Mucosa of descending colon (tissue), 3 donors: ENCODE measurements around the gene LIPF. TPM values are rescaled to one million over a fixed set of nuclear protein-coding genes. Genes with fewer than 3 reads are reported as not detected.

Experiments used
- ATAC-seq: fragments of 200-7000 bp; cut with Tn5 transposase; one replicate; pipeline ENCODE4 v1.9.1; 2020; ENCODE audit warnings: mild to moderate bottlenecking, moderate library complexity
- DNase-seq, 3 donors: peaks; one replicate each; pipeline ENCODE4 v3.0.0-alpha.2; 2020
- H3K36me3 ChIP-seq: fragments of 200-600 bp; one replicate; pipeline ENCODE4 v1.8.0; 2021; ENCODE audit warnings: low read depth, mild to moderate bottlenecking
- H3K4me1 ChIP-seq: fragments of 200-600 bp; one replicate; pipeline ENCODE4 v1.8.0; 2021; ENCODE audit warnings: low read depth, mild to moderate bottlenecking
- H3K4me3 ChIP-seq: fragments of 200-600 bp; one replicate; pipeline ENCODE4 v1.8.0; 2021; ENCODE audit warnings: mild to moderate bottlenecking
- H3K9me3 ChIP-seq: fragments of 200-600 bp; one replicate; pipeline ENCODE4 v1.8.0; 2021; ENCODE audit warnings: mild to moderate bottlenecking
- intact Hi-C, 2 donors: fragments of 100-400 bp; cut with DNase I in 1 of 2; cut with micrococcal nuclease in 1 of 2; formaldehyde crosslinking; loops; one replicate each; pipeline versions ENCODE4 v1.11.0 to v1.11.1; 2022; cut with DNase I, micrococcal nuclease
- total RNA-seq, 3 donors: library from RNA; stranded (reverse); fragmentation: NEBNext Ultra II Directional in 2 of 3; extraction: Animal tissue kit (Norgen Biotek cat#: 25700) in 2 of 3; gene quantifications; one replicate each; pipeline versions ENCODE4 v1.2.1 to v1.2.4, GENCODE V29; 2021 to 2023
- TF ChIP-seq, protein P1 (sequence below): fragments of 200-600 bp; IDR thresholded peaks from one replicate; pipeline ENCODE4 v1.8.0; 2022; ENCODE audit warnings: antibody characterized with exemption, mild to moderate bottlenecking
- donor health status: DM: no; HTN: no; CAD: no; lungs with moderate emphysema.
- donor health status: DM: no; HTN: no; CAD: no.
- donor health status: DM: no; HTN: yes; CAD: no.

Gene LIPF
- total RNA-seq, 3 donors from 2014 or later, result not detected

DNA sequence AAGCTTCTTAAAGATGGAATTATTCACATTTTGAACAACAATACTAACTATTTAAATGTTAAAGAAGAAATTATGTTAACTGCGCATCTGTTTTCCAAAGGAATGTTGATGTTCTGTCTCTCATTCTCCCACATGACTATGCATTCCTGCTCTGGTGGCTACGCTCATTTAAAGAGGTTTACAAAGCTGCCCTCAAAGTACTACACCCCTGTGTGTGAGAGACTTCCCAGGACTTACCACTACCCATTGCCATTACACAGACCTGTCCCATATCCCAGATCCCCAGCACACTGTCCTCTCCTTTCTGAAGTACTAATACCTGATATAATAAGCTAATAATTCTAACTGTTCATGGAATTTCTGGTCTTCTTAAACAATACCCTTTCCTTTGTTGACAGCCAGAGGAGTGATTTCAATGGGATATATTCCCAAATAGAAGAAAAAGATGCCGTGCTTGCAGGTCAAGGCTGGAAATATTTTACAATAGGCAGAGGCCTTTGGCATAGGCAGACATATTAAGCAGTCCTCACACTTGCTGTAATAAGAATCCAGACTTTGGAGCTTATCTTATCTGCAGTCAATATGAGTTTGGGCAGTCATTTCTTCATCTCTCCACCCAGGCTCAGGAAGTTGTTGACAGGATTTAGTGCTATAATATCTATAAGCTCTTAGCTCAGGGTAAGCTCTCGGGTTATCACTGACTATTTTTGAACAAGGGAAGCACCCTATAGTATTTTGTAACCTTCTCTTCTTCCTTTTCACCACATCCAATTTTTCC lies 12.2 kb downstream of the LIPF start:
- ATAC-seq, result no peak
- no peak for DNase-seq
- Histone ChIP-seq H3K4me3 (no peak overlapping the region), H3K4me1 (no peaks in the 10 kb centered on the region), H3K36me3 (no peaks in the 10 kb centered on the region), H3K9me3 (no peaks in the 10 kb centered on the region)
- TF ChIP-seq, protein P1, sequence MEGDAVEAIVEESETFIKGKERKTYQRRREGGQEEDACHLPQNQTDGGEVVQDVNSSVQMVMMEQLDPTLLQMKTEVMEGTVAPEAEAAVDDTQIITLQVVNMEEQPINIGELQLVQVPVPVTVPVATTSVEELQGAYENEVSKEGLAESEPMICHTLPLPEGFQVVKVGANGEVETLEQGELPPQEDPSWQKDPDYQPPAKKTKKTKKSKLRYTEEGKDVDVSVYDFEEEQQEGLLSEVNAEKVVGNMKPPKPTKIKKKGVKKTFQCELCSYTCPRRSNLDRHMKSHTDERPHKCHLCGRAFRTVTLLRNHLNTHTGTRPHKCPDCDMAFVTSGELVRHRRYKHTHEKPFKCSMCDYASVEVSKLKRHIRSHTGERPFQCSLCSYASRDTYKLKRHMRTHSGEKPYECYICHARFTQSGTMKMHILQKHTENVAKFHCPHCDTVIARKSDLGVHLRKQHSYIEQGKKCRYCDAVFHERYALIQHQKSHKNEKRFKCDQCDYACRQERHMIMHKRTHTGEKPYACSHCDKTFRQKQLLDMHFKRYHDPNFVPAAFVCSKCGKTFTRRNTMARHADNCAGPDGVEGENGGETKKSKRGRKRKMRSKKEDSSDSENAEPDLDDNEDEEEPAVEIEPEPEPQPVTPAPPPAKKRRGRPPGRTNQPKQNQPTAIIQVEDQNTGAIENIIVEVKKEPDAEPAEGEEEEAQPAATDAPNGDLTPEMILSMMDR, result no peak
- intact Hi-C loops, result no loop called here

GRCh38 chr10:88680958-88681357 lies 16.7 kb downstream of the LIPF start:
- Histone ChIP-seq H3K9me3 (no peaks in the 10 kb centered on the region), H3K4me1 (no peaks in the 10 kb centered on the region), H3K36me3 (no peaks in the 10 kb centered on the region), H3K4me3 (no peak overlapping the region)
- intact Hi-C loops, result no loop called here
- no peak for ATAC-seq
- TF ChIP-seq, protein P1, result no peak
- no peak for DNase-seq

DNA sequence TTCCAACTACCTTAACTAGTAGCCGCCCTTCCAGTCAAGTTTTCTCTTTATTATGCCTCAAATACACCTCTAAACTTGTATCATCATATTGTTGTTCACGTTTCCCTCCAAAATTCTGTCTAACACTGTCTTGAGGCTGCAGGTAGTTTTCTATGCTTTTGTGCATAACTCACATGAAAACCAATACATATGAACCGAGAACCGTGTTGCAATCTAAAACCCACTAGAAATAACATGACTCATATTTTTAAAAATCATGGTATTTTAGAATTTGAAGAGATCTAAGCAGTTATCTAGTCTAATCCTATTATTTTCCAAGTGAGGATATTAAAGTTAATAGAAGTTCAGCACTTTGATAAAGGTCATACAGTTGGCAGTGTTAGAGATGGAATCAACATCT lies 18.2 kb downstream of the LIPF start:
- Histone ChIP-seq H3K36me3 (no peaks in the 10 kb centered on the region), H3K4me1 (no peaks in the 10 kb centered on the region), H3K9me3 (no peaks in the 10 kb centered on the region), H3K4me3 (no peak overlapping the region)
- ATAC-seq (no peak), DNase-seq (no peak)
- TF ChIP-seq, protein P1, result no peak
- intact Hi-C loops, result no loop called here

- no peaks in the 10 kb centered on the region for H3K4me1 ChIP-seq
- H3K36me3 ChIP-seq, result no peaks in the 10 kb centered on the region
- DNase-seq (no peak), ATAC-seq (peak; percentile 32)
- no peaks in the 10 kb centered on the region for H3K9me3 ChIP-seq
- H3K4me3 ChIP-seq, result no peak overlapping the region
- intact Hi-C loops, result loop anchor here in 1 of 2 donors (5.0 kb wide), 1 partner anchor 104 kb away; no protein-coding TSS in a partner anchor
- TF ChIP-seq, protein P1, result peak; percentile 53
Observed at GRCh38 chr10:88687853-88688467, 23.7 kb downstream of the LIPF start.

GRCh38 chr10:88689366-88689765 lies 25.1 kb downstream of the LIPF start:
- DNase-seq (peak in 1 of 3 donors; percentile 19), ATAC-seq (no peak)
- TF ChIP-seq, protein P1, result no peak
- no peaks in the 10 kb centered on the region for H3K36me3 ChIP-seq
- intact Hi-C loops, result loop anchor here in 1 of 2 donors (5.0 kb wide), 1 partner anchor 103 kb away; no protein-coding TSS in a partner anchor
- no peak overlapping the region for H3K4me3 ChIP-seq
- no peaks in the 10 kb centered on the region for H3K4me1 ChIP-seq
- no peaks in the 10 kb centered on the region for H3K9me3 ChIP-seq
